ENCODE data around the gene CLUH.
A peak's percentile ranks its signal among the peaks of the same experiment; 100 is the strongest.

The CLUH gene

GRCh38 chr17:2721603-2722002 is 10.0 kb upstream of the CLUH start:
- DNase-seq (ENCODE audit: low spot score) = no peak

GRCh38 chr17:2719861-2720260 is 8.3 kb upstream of the CLUH start:
- DNase-seq (ENCODE audit: low spot score) = no peak

GRCh38 chr17:2718150-2718938 is 6.8 kb upstream of the CLUH start:
- DNase-seq (ENCODE audit: low spot score) = no peak

- DNase-seq (ENCODE audit: low spot score) = no peak
These were observed 5.1 kb upstream of the CLUH start for GRCh38 chr17:2716649-2717048.

- DNase-seq (ENCODE audit: low spot score) = no peak
These were observed 2.3 kb upstream of the CLUH start for GRCh38 chr17:2713881-2714280.

GRCh38 chr17:2712300-2713043 is 908 bp upstream of the CLUH start:
- no peak for DNase-seq (ENCODE audit: low spot score)

GRCh38 chr17:2710803-2711607 is 559 bp downstream of the CLUH start:
- no peak for DNase-seq (ENCODE audit: low spot score)

- no peak for DNase-seq (ENCODE audit: low spot score)
These were observed 1.3 kb downstream of the CLUH start for GRCh38 chr17:2710071-2710802.

- no peak for DNase-seq (ENCODE audit: low spot score)
These were observed 2.3 kb downstream of the CLUH start for GRCh38 chr17:2709183-2709661.

GRCh38 chr17:2708585-2709182 is 2.9 kb downstream of the CLUH start:
- DNase-seq (ENCODE audit: low spot score) = no peak

GRCh38 chr17:2707721-2708584 is 3.6 kb downstream of the CLUH start:
- peak; percentile 79 for DNase-seq (ENCODE audit: low spot score)

- DNase-seq (ENCODE audit: low spot score) = no peak
These were observed 4.6 kb downstream of the CLUH start for GRCh38 chr17:2706911-2707510.

GRCh38 chr17:2705888-2706795 is 5.4 kb downstream of the CLUH start:
- DNase-seq (ENCODE audit: low spot score) = no peak

- DNase-seq (ENCODE audit: low spot score) = no peak
These were observed 6.3 kb downstream of the CLUH start for GRCh38 chr17:2705263-2705662.

- no peak for DNase-seq (ENCODE audit: low spot score)
These were observed 6.7 kb downstream of the CLUH start for GRCh38 chr17:2704890-2705248.

GRCh38 chr17:2704031-2704889 is 7.3 kb downstream of the CLUH start:
- no peak for DNase-seq (ENCODE audit: low spot score)

GRCh38 chr17:2703606-2704005 is 8.0 kb downstream of the CLUH start:
- no peak for DNase-seq (ENCODE audit: low spot score)

- DNase-seq (ENCODE audit: low spot score) = no peak
These were observed 8.4 kb downstream of the CLUH start for GRCh38 chr17:2703181-2703580.
